ENCODE data around the gene CCDC187. TPM values are rescaled to one million over a fixed set of nuclear protein-coding genes. Genes with fewer than 3 reads are reported as not detected.

CCDC187 gene
- total RNA-seq, 1 donor: not detected

- no peaks in the 10 kb centered on the region for H3K9me3 ChIP-seq (ENCODE audit: low read depth, low read length)
- peaks cover 52% of the 10 kb centered on the region for H4K20me1 ChIP-seq (ENCODE audit: insufficient read depth, low read length)
- H3K36me3 ChIP-seq (ENCODE audit: insufficient read depth, low read length): peaks cover 46% of the 10 kb centered on the region
- H3K27ac ChIP-seq (ENCODE audit: low read depth, low read length): no peak overlapping the region
- H3K4me2 ChIP-seq (ENCODE audit: insufficient read depth, low read length): no peak overlapping the region
- H2AFZ ChIP-seq (ENCODE audit: low read length): no peak overlapping the region
- peaks cover 22% of the 10 kb centered on the region for H3K4me1 ChIP-seq (ENCODE audit: insufficient read depth, low read length)
- TF ChIP-seq CTCF (IDR thresholded peaks at IDR 0.05; ENCODE audit: extremely low read depth, low read depth, low read length): no peak
- H3K27me3 ChIP-seq (ENCODE audit: insufficient read depth, low read length): no peaks in the 10 kb centered on the region
- peaks cover 1% of the 10 kb centered on the region for H3K79me2 ChIP-seq (ENCODE audit: insufficient read depth, low read length)
- no peak for DNase-seq (ENCODE audit: insufficient read length, low spot score, missing footprints)
- H3K4me3 ChIP-seq (ENCODE audit: insufficient read depth, low read length): no peak overlapping the region
These were observed 37.9 kb upstream of the CCDC187 start for GRCh38 chr9:136341769-136342168.

GRCh38 chr9:136341042-136341655 is 37.3 kb upstream of the CCDC187 start:
- no peaks in the 10 kb centered on the region for H3K9me3 ChIP-seq (ENCODE audit: low read depth, low read length)
- no peaks in the 10 kb centered on the region for H3K27me3 ChIP-seq (ENCODE audit: insufficient read depth, low read length)
- TF ChIP-seq CTCF (IDR thresholded peaks at IDR 0.05; ENCODE audit: extremely low read depth, low read depth, low read length): no peak
- no peak overlapping the region for H3K4me3 ChIP-seq (ENCODE audit: insufficient read depth, low read length)
- peaks cover 17% of the 10 kb centered on the region for H3K4me1 ChIP-seq (ENCODE audit: insufficient read depth, low read length)
- H3K4me2 ChIP-seq (ENCODE audit: insufficient read depth, low read length): no peak overlapping the region
- peaks cover 54% of the 10 kb centered on the region for H4K20me1 ChIP-seq (ENCODE audit: insufficient read depth, low read length)
- no peak overlapping the region for H3K27ac ChIP-seq (ENCODE audit: low read depth, low read length)
- H2AFZ ChIP-seq (ENCODE audit: low read length): no peak overlapping the region
- peaks cover 7% of the 10 kb centered on the region for H3K79me2 ChIP-seq (ENCODE audit: insufficient read depth, low read length)
- no peak for DNase-seq (ENCODE audit: insufficient read length, low spot score, missing footprints)
- peaks cover 51% of the 10 kb centered on the region for H3K36me3 ChIP-seq (ENCODE audit: insufficient read depth, low read length)

- peaks cover 10% of the 10 kb centered on the region for H3K4me1 ChIP-seq (ENCODE audit: insufficient read depth, low read length)
- H3K4me2 ChIP-seq (ENCODE audit: insufficient read depth, low read length): no peak overlapping the region
- peaks cover 51% of the 10 kb centered on the region for H3K36me3 ChIP-seq (ENCODE audit: insufficient read depth, low read length)
- DNase-seq (ENCODE audit: insufficient read length, low spot score, missing footprints): no peak
- H3K79me2 ChIP-seq (ENCODE audit: insufficient read depth, low read length): peaks cover 12% of the 10 kb centered on the region
- H3K4me3 ChIP-seq (ENCODE audit: insufficient read depth, low read length): no peak overlapping the region
- H2AFZ ChIP-seq (ENCODE audit: low read length): no peak overlapping the region
- H4K20me1 ChIP-seq (ENCODE audit: insufficient read depth, low read length): peaks cover 58% of the 10 kb centered on the region
- H3K27ac ChIP-seq (ENCODE audit: low read depth, low read length): no peak overlapping the region
- H3K27me3 ChIP-seq (ENCODE audit: insufficient read depth, low read length): no peaks in the 10 kb centered on the region
- H3K9me3 ChIP-seq (ENCODE audit: low read depth, low read length): no peaks in the 10 kb centered on the region
- TF ChIP-seq CTCF (IDR thresholded peaks at IDR 0.05; ENCODE audit: extremely low read depth, low read depth, low read length): no peak
These were observed 36.6 kb upstream of the CCDC187 start for GRCh38 chr9:136340356-136341041.

GRCh38 chr9:136339958-136340310 is 36.0 kb upstream of the CCDC187 start:
- Histone ChIP-seq H3K79me2 (ENCODE audit: insufficient read depth, low read length) (peaks cover 18% of the 10 kb centered on the region), H3K4me1 (ENCODE audit: insufficient read depth, low read length) (peaks cover 5% of the 10 kb centered on the region), H4K20me1 (ENCODE audit: insufficient read depth, low read length) (peaks cover 59% of the 10 kb centered on the region), H3K27ac (ENCODE audit: low read depth, low read length) (no peak overlapping the region), H2AFZ (ENCODE audit: low read length) (no peak overlapping the region), H3K36me3 (ENCODE audit: insufficient read depth, low read length) (peaks cover 51% of the 10 kb centered on the region), H3K9me3 (ENCODE audit: low read depth, low read length) (no peaks in the 10 kb centered on the region), H3K4me3 (ENCODE audit: insufficient read depth, low read length) (no peak overlapping the region), H3K4me2 (ENCODE audit: insufficient read depth, low read length) (no peak overlapping the region), H3K27me3 (ENCODE audit: insufficient read depth, low read length) (no peaks in the 10 kb centered on the region)
- no peak for TF ChIP-seq CTCF (IDR thresholded peaks at IDR 0.05; ENCODE audit: extremely low read depth, low read depth, low read length)
- no peak for DNase-seq (ENCODE audit: insufficient read length, low spot score, missing footprints)

All from osteoblast (primary cell).